GM10248 (cell line): ENCODE measurements around the gene SLC35B4.

ENCODE experiments used
- CTCF ChIA-PET: fragments of 300-600 bp; sonication (Branson Sonifier 250); formaldehyde crosslinking; extraction: SDS; loops from one replicate; lab custom pipeline; 2021; ENCODE audit warnings: antibody characterized with exemption; lab: Yijun Ruan, JAX
- POLR2A ChIA-PET: fragments of 350-650 bp; sonication (Branson Sonifier 250); formaldehyde crosslinking; extraction: SDS; loops from one replicate; lab custom pipeline; 2020; ENCODE audit warnings: antibody characterized with exemption; lab: Yijun Ruan, JAX
- DNase-seq: peaks from one replicate; pipeline ENCODE4 v3.0.0; 2012; ENCODE audit errors: extremely low spot score
- CTCF ChIP-seq: IDR thresholded peaks from 2 replicates; pipeline ENCODE4 v1.5.1; 2012; ENCODE audit warnings: mild to moderate bottlenecking, low read depth; ENCODE audit errors: extremely low read depth, missing control alignments, control extremely low read depth

Gene SLC35B4

DNA sequence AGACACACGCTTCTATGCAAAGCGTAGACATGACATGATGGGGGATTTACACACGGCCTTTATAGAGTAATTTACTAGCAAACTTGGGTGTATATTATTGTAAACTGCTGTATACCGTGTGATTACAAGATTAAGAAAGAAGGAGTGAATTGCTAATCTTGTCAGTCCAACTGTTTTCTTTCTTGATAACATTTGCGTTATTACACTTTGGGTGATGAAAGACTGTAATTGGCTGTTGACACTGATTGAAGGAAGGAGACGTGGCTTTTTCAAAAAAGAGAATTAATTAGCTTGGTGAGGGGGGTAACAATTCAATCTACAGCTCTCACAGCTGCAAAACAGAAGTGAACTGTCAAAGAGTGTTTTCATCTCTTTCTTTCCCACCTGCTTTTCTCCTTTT, 32.7 kb downstream of the SLC35B4 start:
- no peak for TF ChIP-seq CTCF
- CTCF ChIA-PET: interaction anchor here (1.0 kb wide), 2 partner anchors 9 to 33 kb away, joined by 3 read pairs; no protein-coding TSS in a partner anchor
- no peak for DNase-seq
- POLR2A ChIA-PET: no interaction called here

DNA sequence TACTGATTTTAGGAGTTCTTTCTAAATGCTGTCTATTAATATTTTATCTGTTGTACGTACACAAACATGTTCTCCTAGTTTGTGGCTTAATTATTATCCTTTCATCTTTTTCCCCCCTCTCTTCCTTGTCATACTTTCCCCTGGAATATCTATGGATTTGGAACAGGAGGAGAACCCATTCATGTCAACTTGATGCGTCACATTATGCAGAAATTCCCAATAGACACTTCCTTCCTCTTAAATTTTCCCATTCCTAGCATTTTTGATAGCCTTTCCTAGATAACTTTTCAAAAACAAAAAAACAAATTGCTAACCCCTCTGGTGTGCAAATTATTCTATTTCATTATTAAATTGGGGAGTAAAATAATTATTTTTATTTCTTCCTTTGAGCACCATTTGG, 36.2 kb downstream of the SLC35B4 start:
- TF ChIP-seq CTCF: no peak
- DNase-seq: no peak
- ChIA-PET POLR2A (no interaction called here), CTCF (no interaction called here)

GRCh38 chr7:134279898-134280297, 36.8 kb downstream of the SLC35B4 start:
- no peak for TF ChIP-seq CTCF
- ChIA-PET CTCF (no interaction called here), POLR2A (no interaction called here)
- DNase-seq: no peak

- POLR2A ChIA-PET: no interaction called here
- CTCF ChIA-PET: interaction anchor here (0.9 to 1.7 kb wide), 2 partner anchors 10 to 36 kb away, joined by 3 read pairs; no protein-coding TSS in a partner anchor
- DNase-seq: no peak
- no peak for TF ChIP-seq CTCF
Observed at GRCh38 chr7:134279336-134279735, 37.4 kb downstream of the SLC35B4 start.

DNA sequence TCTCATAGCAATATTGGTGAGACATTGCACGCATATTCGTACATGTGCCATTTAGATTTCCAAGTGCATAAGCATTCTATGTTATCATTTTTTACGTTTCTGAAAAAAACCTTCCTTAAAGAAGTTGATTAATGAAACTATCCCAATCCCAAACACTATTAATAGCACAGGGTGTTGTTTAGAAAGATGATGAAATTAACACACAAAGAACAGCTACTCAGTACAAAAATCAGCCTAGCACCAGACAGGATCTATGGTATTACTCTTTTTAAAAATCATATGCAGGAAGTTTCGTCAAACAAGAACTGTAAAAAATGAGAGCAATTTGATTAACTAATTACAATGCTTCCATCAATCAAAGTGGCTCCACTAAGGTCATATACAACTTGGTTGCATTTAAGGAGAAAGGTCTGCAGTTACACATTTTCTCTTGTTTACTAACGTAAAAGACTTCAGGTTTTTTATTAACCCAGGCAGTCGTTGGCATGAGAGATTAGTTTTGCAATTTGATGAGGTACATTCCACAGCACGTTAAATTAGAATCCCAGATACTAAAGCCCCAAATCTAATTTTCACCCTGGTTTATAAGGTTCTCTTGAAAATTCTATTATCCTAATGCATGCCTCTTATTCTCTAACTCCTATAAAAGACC, 38.1 kb downstream of the SLC35B4 start:
- TF ChIP-seq CTCF: no peak
- DNase-seq: no peak
- CTCF ChIA-PET: interaction anchor here (0.9 to 1.7 kb wide), 2 partner anchors 11 to 37 kb away, joined by 3 read pairs; no protein-coding TSS in a partner anchor
- POLR2A ChIA-PET: no interaction called here

DNA sequence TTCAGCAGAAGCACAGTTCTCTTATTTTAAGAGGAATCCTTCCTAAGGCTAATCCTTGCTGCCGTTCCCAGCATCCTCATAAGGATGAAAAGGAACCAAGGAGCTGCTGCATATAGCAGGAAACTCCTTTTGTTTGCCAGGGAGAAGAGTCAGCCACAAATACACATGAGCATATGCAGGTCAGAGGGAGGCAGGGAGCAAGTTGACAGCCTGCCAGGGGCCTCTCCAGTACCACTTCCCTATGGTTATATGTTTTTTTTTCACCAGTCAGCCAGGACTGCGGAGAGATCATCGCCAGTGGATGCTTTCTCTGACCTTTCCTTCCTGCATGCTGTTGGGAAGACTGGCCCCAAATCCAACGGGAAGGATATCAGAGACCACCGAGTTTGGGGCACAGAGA, 39.8 kb downstream of the SLC35B4 start:
- ChIA-PET CTCF (no interaction called here), POLR2A (no interaction called here)
- DNase-seq: no peak
- TF ChIP-seq CTCF: no peak
